GM12875 (cell line): ENCODE data around the gene DENND1A.

Experiments used
- H3K4me3 ChIP-seq: one replicate; pipeline ENCODE4 v1.5.1; 2011; ENCODE audit warnings: low read depth, low read length, control low read depth
- CTCF ChIP-seq: IDR thresholded peaks from 2 replicates; pipeline ENCODE4 v1.5.1; 2011; ENCODE audit warnings: low read depth, mild to moderate bottlenecking, control low read depth, inconsistent platforms, low read length, moderate library complexity, borderline replicate concordance; ENCODE audit not compliant: insufficient read depth

Gene DENND1A

GRCh38 chr9:123925819-123926218 lies 4.1 kb downstream of the DENND1A start:
- no peak for TF ChIP-seq CTCF
- H3K4me3 ChIP-seq = no peak overlapping the region

- no peak for TF ChIP-seq CTCF
- no peak overlapping the region for H3K4me3 ChIP-seq
These were observed 4.8 kb downstream of the DENND1A start for GRCh38 chr9:123925161-123925560.

GRCh38 chr9:123924727-123925126 lies 5.2 kb downstream of the DENND1A start:
- no peak for TF ChIP-seq CTCF
- H3K4me3 ChIP-seq = no peak overlapping the region

GRCh38 chr9:123923884-123924283 lies 6.0 kb downstream of the DENND1A start:
- no peak for TF ChIP-seq CTCF
- no peak overlapping the region for H3K4me3 ChIP-seq

- TF ChIP-seq CTCF = no peak
- H3K4me3 ChIP-seq = no peak overlapping the region
These were observed 6.5 kb downstream of the DENND1A start for GRCh38 chr9:123923377-123923776.

GRCh38 chr9:123922911-123923310 lies 7.0 kb downstream of the DENND1A start:
- TF ChIP-seq CTCF = no peak

GRCh38 chr9:123922431-123922830 lies 7.5 kb downstream of the DENND1A start:
- H3K4me3 ChIP-seq = no peak overlapping the region
- TF ChIP-seq CTCF = no peak

More at GRCh38 chr9:123922911-123923310, 7.0 kb downstream of the DENND1A start:
- no peak overlapping the region for H3K4me3 ChIP-seq
